Natural killer cell (primary cell): ENCODE measurements around the gene MARVELD1. TPM values are rescaled to one million over a fixed set of nuclear protein-coding genes. Genes with fewer than 3 reads are reported as not detected.

ENCODE experiments used
- ATAC-seq, 3 donors: fragments of 150-1000 bp in 2 of 3; fragments of 200-7000 bp in 1 of 3; cut with Tn5 transposase; 1 replicate in 1 of 3; 2 replicates in 2 of 3; pipeline ENCODE4 v1.10.0; 2021; ENCODE audit warnings: mild to moderate bottlenecking in 2 of 3, moderate library complexity in 2 of 3
- DNase-seq, 2 donors: peaks; one replicate each; pipeline versions ENCODE4 v3.0.0 to v3.0.0-alpha.2; 2013 to 2021; ENCODE audit warnings: mixed read lengths in 1 of 2
- H3K27ac ChIP-seq: one replicate; pipeline ENCODE4 v1.5.1; 2013; ENCODE audit warnings: mild to moderate bottlenecking, low read length
- H3K27me3 ChIP-seq: one replicate; pipeline ENCODE4 v1.6.1; 2013; ENCODE audit warnings: low read length; ENCODE audit not compliant: control insufficient read depth, insufficient read depth
- H3K36me3 ChIP-seq: one replicate; pipeline ENCODE4 v1.6.1; 2013; ENCODE audit warnings: low read length; ENCODE audit not compliant: control insufficient read depth, insufficient read depth
- H3K4me1 ChIP-seq: one replicate; pipeline ENCODE4 v1.6.1; 2013; ENCODE audit warnings: low read length; ENCODE audit not compliant: control insufficient read depth, insufficient read depth
- H3K4me3 ChIP-seq: one replicate; pipeline ENCODE4 v1.5.1; 2013; ENCODE audit warnings: low read length
- H3K9me3 ChIP-seq: one replicate; pipeline ENCODE4 v1.6.1; 2013; ENCODE audit warnings: low read length; ENCODE audit not compliant: control insufficient read depth, insufficient read depth
- H3K27ac Mint-ChIP-seq, 2 donors: one replicate each; pipeline ENCODE4 v1.8.0; 2022; ENCODE audit warnings: mild to moderate bottlenecking in 2 of 2, mixed read lengths in 2 of 2, moderate library complexity in 1 of 2
- H3K27me3 Mint-ChIP-seq, 2 donors: one replicate each; pipeline ENCODE4 v1.8.0; 2022; ENCODE audit warnings: low read depth in 2 of 2, mixed read lengths in 2 of 2
- H3K36me3 Mint-ChIP-seq: one replicate; pipeline ENCODE4 v1.8.0; 2022; ENCODE audit warnings: mixed read lengths
- H3K4me1 Mint-ChIP-seq, 2 donors: one replicate each; pipeline ENCODE4 v1.8.0; 2022; ENCODE audit warnings: mixed read lengths in 2 of 2
- H3K4me3 Mint-ChIP-seq: one replicate; pipeline ENCODE4 v1.8.0; 2022; ENCODE audit warnings: mild to moderate bottlenecking, moderate library complexity, mixed read lengths
- H3K9me3 Mint-ChIP-seq, 2 donors: one replicate each; pipeline ENCODE4 v1.8.0; 2022; ENCODE audit warnings: mixed read lengths in 2 of 2
- WGBS: methylation state at CpG from one replicate; pipeline ENCODE4 v1.1.7; 2013; ENCODE audit warnings: missing lambda C conversion rate; ENCODE audit not compliant: insufficient coverage; 5-methylcytosine and 5-hydroxymethylcytosine counted together
- intact Hi-C: fragments of 100-400 bp; cut with micrococcal nuclease; formaldehyde crosslinking; loops from one replicate; pipeline ENCODE4 v1.14.2; 2022
- total RNA-seq, 4 donors: library from RNA; stranded (reverse); fragments of 120-200 nt in 1 of 4; gene quantifications; one replicate each; pipeline versions ENCODE4 v1.2.3 to v1.2.4, GENCODE V29; 2013 to 2022
- TF ChIP-seq, protein P1 (sequence below): fragments of 200-600 bp; IDR thresholded peaks from one replicate; pipeline ENCODE4 v1.8.0; 2022; ENCODE audit warnings: antibody characterized with exemption

The MARVELD1 gene
- total RNA-seq, 3 donors from 2014 or later (not counting 1 experiment from before 2014, with no cell fraction given): 0.40 to 0.84 (median 0.40) TPM

DNA sequence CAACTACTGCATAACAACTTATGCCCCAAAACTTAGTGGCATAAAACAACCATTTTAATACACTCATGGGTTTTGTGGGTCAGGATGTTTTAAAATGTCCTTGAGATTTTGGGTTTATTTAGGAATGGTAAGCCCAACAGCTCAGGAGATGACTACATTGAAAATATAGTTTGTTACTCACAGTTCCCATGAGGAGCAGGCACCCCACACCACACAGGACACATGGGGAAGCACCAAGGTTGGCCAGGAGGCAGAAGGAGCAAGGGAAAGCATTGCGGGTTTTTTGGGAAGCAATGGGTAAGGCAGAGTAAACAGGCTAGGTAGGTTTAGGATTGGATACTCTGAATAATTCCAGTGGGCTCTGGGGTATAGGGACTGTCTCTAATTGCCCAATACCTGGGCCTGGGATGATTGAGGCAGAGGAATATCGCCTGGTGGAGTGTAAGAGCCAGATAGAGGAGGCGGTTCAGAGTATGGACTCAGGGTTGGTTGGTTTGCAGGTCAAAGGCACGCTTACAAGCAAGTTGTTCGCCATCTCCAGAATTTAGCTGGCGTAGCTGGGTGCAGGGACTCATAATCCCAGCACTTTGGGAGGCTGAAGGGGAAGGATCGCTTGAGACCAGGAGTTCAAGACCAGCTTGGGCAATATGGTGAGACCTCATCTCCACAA is 10.0 kb upstream of the MARVELD1 start:
- 85% methylated on average over 7 of the region's 7 CpGs for WGBS

DNA sequence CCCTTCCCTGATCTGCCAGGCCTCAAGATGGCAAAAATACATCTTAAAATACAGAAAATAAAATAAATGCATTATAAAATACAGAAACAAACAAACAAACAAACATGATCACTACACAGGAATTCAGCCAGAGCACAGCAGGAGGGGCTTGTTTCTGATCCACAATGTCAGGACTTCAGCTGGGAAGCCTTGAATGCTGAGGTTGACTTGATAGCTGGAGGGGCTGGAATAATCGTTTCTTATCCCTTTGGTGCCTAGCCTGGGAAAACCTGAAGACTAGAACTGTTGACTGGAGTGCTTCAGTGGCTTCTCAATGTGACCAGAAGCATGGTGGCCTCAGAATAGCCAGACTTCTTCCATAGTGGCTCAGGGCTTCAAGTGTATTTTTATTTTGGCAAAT is 9.2 kb upstream of the MARVELD1 start:
- Mint-ChIP-seq H3K9me3 (no peaks in the 10 kb centered on the region), H3K36me3 (no peaks in the 10 kb centered on the region), H3K4me3 (no peak overlapping the region), H3K27ac (no peak overlapping the region), H3K4me1 (peaks cover 7 to 8% of the 10 kb centered on the region in 2 donors), H3K27me3 (peaks cover 3 to 8% of the 10 kb centered on the region in 2 donors)
- Histone ChIP-seq H3K9me3 (no peaks in the 10 kb centered on the region), H3K4me3 (no peak overlapping the region), H3K27ac (no peak overlapping the region), H3K27me3 (no peaks in the 10 kb centered on the region), H3K36me3 (no peaks in the 10 kb centered on the region), H3K4me1 (peaks cover 3% of the 10 kb centered on the region)
- DNase-seq (no peak), ATAC-seq (no peak)
- intact Hi-C loops: loop anchor here (5.0 kb wide), 1 partner anchor 338 kb away; no protein-coding TSS in a partner anchor
- WGBS: 75% methylated on average over 1 of the region's 1 CpG
- TF ChIP-seq, protein P1, sequence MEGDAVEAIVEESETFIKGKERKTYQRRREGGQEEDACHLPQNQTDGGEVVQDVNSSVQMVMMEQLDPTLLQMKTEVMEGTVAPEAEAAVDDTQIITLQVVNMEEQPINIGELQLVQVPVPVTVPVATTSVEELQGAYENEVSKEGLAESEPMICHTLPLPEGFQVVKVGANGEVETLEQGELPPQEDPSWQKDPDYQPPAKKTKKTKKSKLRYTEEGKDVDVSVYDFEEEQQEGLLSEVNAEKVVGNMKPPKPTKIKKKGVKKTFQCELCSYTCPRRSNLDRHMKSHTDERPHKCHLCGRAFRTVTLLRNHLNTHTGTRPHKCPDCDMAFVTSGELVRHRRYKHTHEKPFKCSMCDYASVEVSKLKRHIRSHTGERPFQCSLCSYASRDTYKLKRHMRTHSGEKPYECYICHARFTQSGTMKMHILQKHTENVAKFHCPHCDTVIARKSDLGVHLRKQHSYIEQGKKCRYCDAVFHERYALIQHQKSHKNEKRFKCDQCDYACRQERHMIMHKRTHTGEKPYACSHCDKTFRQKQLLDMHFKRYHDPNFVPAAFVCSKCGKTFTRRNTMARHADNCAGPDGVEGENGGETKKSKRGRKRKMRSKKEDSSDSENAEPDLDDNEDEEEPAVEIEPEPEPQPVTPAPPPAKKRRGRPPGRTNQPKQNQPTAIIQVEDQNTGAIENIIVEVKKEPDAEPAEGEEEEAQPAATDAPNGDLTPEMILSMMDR: no peak

More for the DNA sequence above, 10.0 kb upstream of the MARVELD1 start:
- peaks cover 0 to 7% of the 10 kb centered on the region in 2 donors for H3K27me3 Mint-ChIP-seq
- H3K27ac Mint-ChIP-seq: no peak overlapping the region
- intact Hi-C loops: loop anchor here (5.0 kb wide), 1 partner anchor 339 kb away; no protein-coding TSS in a partner anchor
- Histone ChIP-seq H3K4me1 (peaks cover 3% of the 10 kb centered on the region), H3K27ac (no peak overlapping the region), H3K9me3 (no peaks in the 10 kb centered on the region), H3K27me3 (no peaks in the 10 kb centered on the region), H3K4me3 (no peak overlapping the region), H3K36me3 (no peaks in the 10 kb centered on the region)
- TF ChIP-seq, protein P1: no peak
- peaks cover 6 to 7% of the 10 kb centered on the region in 2 donors for H3K4me1 Mint-ChIP-seq
- no peaks in the 10 kb centered on the region for H3K9me3 Mint-ChIP-seq
- ATAC-seq (no peak), DNase-seq (no peak)
- H3K36me3 Mint-ChIP-seq: no peaks in the 10 kb centered on the region
- no peak overlapping the region for H3K4me3 Mint-ChIP-seq

GRCh38 chr10:97705006-97705670 is 8.4 kb upstream of the MARVELD1 start:
- WGBS: 92% methylated on average over 3 of the region's 3 CpGs
- Mint-ChIP-seq H3K27me3 (peaks cover 8 to 13% of the 10 kb centered on the region in 2 donors), H3K4me1 (peaks cover 7 to 13% of the 10 kb centered on the region in 2 donors), H3K9me3 (no peaks in the 10 kb centered on the region), H3K36me3 (no peaks in the 10 kb centered on the region), H3K27ac (no peak overlapping the region), H3K4me3 (no peak overlapping the region)
- H3K36me3 ChIP-seq: no peaks in the 10 kb centered on the region
- no peak overlapping the region for H3K27ac ChIP-seq
- no peak overlapping the region for H3K4me3 ChIP-seq
- ATAC-seq (no peak), DNase-seq (no peak)
- intact Hi-C loops: no loop called here
- H3K4me1 ChIP-seq: peaks cover 3% of the 10 kb centered on the region
- TF ChIP-seq, protein P1: no peak
- H3K9me3 ChIP-seq: no peaks in the 10 kb centered on the region
- H3K27me3 ChIP-seq: no peaks in the 10 kb centered on the region
